H1 (cell line): ENCODE results near the gene STAT4. TPM values are rescaled to one million over a fixed set of nuclear protein-coding genes. Genes with fewer than 3 reads are reported as not detected.

Experiments used
- YY1 ChIP-seq: IDR thresholded peaks from 2 replicates; pipeline ENCODE4 v1.6.1; 2011; ENCODE audit warnings: low read depth, mild to moderate bottlenecking, low read length
- polyA plus RNA-seq, 7 experiments: library from polyadenylated mRNA; depleted of rRNA in 3 of 7; stranded (reverse) in 5 of 7; unstranded in 2 of 7; fragments of >200 nt in 5 of 7; fragments of 200-250 nt in 2 of 7; gene quantifications; 1 replicate in 5 of 7; 2 replicates in 1 of 7; 4 replicates in 1 of 7; pipeline versions ENCODE4 v1.2.1 to v1.2.3, GENCODE V29; 2011 to 2013; ENCODE audit warnings: missing spikeins in 2 of 7, mixed read lengths in 2 of 7
- total RNA-seq: library from RNA; stranded (reverse); fragmentation: NEBNext Ultra II Directional; extraction: Animal tissue kit (Norgen Biotek cat#: 25700); gene quantifications from 2 replicates; pipeline ENCODE4 v1.2.1, GENCODE V29; 2021

STAT4 gene
- total and polyA plus RNA-seq, 2 of the 8 experiments (the other 6 are each of a cell fraction or from before 2014, with no cell fraction given), result 0.36 to 0.63 TPM

- TF ChIP-seq YY1, result no peak
Measured at GRCh38 chr2:191006997-191007783, 143.6 kb downstream of the STAT4 start (continued).
